GM19025 (cell line): ENCODE data around the gene CSH1.
"Not testable (repeated sequence)": the region's sequence is repeated elsewhere in the genome, so short reads cannot be mapped to it uniquely, and the experiment has no call there.

Experiments used
- ATAC-seq: cut with Tn5 transposase; IDR thresholded peaks from one replicate; pipeline ENCODE4 v1.9.1; 2021; ENCODE audit warnings: mild to moderate bottlenecking, low read depth, moderate library complexity; ENCODE audit not compliant: unreplicated experiment

The CSH1 gene

DNA sequence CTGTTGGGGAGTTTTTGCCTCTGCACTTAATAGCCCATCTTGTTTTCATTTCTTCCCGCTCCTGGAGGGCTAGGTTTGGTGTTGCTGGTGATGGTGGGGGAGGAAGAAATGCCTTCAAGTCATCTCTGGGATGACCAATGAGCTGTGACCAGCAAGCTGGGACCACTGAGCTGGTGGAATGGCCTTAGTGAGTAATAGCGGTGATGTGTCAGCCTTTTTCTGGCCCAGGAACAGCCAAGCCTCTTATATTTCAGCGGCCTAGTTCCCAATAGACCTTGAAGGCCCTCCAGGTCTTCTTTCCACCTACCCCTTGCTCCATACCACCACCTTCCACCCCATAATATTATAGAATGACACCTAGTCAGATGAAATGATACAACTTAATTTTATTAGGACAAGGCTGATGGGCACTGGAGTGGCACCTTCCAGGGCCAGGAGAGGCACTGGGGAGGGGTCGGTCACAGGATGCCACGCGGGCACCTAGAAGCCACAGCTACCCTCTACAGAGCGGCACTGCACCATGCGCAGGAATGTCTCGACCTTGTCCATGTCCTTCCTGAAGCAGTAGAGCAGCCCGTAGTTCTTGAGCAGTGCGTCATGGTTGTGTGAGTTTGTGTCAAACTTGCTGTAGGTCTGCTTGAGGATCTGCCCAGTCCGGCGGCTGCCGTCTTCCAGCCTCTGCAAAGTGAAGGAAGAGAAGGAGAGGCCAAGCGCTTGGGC, 24.6 kb downstream of the CSH1 start:
- not testable (repeated sequence) for ATAC-seq

DNA sequence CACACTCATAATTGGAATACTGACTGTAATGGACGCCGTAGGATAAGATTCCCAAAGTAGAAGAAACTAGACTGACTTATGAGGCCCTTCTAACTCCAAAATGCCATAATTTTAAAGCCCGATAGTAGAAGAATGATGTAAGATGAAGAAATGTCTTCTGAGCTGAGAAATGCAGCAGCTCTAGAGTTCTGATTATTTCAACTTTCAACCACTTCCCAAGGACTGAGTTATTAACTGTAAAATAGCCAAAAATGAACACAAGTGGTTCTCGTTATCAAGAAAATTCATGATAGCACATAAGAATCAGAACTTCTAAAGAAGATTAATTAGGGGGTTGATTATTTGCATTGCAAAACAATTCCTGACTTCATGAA, 26.1 kb downstream of the CSH1 start:
- not testable (repeated sequence) for ATAC-seq

DNA sequence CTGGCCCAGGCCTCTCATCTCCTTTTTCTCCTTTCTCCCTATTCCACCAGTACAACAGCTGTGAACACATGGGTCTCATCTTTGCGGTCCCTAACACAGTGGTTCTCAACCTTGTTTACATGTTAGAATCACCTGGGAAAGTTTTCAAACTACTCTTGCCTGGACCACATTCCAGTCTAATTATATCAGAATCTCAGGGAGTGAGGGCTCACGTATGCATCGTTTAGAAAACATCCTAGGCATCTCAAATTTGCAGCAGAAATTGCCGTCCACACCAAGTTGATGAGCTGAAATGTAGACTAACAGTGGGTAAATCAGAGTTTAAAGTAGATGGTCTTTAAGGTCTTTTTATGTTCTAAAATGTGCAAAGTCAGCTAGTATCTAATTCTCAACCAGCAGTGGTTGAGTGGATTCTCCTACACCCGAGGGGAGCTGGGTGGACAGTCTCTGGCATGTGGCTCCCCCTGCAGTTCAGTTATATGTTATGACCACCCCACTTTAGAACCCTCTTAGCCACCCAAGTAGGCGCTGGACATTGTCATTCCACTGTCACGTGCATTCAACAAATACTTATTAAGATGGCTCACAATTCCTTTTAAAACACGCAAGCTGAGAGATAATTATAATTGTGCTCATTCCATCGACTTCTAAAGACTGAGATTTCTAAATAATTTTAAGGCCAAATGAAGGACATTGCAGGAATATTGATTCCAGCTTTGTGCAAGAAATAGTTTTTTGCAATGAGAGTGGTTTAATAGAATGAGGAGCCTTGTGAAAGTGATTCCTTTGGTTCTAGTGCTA, 26.7 kb downstream of the CSH1 start:
- not testable (repeated sequence) for ATAC-seq

DNA sequence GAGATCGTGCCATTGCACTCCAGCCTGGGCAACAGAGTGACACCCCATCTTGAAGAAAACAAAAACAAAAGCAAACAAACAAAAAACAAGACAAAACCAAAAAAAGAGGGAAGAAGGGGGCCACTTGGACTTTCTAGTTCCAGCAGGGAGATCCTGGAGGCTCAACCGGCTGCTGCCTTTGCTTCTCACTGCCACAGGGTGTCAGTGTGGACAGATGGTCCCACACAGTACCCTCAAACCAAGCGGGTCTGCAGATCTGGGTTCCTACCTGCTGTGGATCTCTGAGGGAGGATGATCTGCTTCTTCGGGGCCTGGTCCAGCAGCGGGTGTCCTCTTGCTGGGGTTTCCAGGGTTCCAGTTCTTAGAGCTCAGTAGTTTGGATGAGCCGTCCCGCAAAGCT, 29.7 kb downstream of the CSH1 start:
- ATAC-seq: not testable (repeated sequence)

DNA sequence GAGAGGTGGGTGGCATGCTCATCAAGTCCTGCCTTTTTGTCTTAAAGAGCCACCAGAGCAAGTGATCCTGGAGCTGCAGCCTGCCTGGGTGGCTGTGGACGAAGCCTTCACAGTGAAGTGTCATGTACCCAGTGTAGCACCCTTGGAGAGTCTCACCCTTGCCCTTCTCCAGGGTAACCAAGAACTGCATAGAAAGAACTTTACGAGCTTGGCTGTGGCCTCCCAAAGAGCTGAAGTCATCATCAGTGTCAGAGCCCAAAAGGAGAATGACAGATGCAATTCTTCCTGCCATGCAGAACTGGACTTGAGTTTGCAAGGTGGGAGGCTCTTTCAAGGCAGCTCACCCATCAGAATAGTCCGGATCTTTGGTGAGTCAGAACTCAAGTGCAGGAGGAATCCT, 37.1 kb downstream of the CSH1 start:
- ATAC-seq: no peak

DNA sequence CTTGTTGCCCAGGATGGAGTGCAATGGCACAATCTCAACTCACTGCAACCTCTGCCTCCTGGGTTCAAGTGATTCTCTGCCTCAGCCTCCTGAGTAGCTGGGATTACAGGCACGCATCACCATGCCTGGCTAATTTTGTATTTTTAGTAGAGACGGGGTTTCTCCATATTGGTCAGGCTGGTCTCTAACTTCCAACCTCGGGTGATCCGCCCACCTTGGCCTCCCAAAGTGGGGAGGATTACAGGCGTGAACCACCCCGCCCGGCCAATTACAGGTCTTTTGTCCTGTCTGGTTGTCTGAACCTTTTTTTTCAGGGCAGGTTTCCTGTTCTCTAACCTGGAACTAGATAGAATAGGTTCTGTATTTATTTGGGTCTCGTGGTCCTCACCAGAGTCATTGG, 39.9 kb downstream of the CSH1 start:
- ATAC-seq: not testable (repeated sequence)

DNA sequence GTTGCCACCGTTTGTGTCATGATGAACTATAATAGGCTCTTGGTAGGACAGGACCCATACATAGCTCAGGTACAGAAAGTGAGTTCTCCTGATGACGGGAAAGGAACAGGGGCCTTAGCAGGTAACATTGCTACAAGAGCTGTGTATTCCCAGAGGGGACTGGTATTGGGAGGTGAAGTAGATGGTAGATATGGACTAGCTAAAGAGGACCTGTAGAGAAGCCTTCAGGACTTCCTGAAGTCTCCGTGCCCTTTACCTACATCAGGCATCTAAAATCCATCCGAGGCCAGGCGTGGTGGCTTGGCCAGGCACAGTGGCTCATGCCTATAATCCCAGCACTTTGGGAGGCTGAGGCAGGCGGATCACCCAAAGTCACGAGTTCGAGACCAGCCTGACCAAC, 41.2 kb downstream of the CSH1 start:
- no peak for ATAC-seq

DNA sequence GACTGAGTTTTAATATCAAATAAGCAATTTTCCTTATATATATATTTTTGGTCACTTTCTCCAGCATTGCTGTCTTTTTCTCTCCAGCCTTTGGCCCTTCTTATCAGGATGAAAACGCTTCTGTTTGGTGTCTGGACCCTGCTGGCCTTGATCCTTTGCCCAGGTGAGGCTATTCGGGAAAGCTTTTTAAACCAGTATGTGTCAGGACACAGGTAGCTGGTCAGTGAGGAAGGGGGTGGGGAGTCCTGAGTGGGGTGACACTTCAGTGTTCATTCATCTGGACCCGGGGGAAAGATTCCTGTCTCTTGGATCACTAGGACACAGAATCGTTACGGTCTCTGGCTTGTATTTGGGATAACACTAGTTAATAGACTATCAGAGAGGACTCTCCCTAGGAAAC, 41.7 kb downstream of the CSH1 start:
- no peak for ATAC-seq

DNA sequence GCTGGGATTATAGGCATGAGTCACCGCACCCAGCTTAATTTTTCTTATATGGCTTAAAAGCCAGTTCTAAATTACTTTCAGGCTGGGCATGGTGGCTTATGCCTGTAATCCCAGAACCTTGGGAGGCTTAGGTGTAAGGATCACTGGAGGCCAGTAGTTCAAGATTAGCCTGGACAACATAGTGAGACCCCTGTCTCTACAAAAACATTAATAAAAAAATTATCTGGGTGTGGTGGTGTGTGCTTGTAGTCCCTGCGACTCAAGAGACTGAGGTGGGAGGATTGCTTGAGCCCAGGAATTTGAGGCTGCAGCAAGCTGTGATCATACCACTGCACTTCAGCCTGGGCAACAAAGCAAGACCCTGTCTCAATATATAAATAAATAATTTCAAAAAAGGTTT, 43.1 kb downstream of the CSH1 start:
- ATAC-seq: no peak

DNA sequence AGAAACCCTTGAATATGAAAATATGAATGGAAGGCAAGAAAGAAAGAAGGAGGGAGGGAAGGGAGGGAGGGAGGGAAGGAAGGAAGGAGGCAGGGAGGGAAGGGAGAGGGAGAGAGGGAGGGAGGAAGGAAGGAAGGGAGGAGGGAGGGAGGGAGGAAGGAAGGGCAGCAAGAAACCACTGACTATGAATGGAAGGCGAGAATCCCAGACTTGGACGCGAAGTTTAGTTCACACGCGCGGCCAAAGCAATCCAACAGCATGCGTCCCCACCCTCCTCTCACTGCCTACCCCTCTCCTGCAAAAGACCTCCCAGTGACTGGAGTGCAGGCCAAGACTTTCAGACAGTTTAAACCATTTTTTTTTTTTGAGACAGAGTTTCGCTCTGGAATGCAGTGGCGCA, 46.0 kb downstream of the CSH1 start:
- no peak for ATAC-seq

DNA sequence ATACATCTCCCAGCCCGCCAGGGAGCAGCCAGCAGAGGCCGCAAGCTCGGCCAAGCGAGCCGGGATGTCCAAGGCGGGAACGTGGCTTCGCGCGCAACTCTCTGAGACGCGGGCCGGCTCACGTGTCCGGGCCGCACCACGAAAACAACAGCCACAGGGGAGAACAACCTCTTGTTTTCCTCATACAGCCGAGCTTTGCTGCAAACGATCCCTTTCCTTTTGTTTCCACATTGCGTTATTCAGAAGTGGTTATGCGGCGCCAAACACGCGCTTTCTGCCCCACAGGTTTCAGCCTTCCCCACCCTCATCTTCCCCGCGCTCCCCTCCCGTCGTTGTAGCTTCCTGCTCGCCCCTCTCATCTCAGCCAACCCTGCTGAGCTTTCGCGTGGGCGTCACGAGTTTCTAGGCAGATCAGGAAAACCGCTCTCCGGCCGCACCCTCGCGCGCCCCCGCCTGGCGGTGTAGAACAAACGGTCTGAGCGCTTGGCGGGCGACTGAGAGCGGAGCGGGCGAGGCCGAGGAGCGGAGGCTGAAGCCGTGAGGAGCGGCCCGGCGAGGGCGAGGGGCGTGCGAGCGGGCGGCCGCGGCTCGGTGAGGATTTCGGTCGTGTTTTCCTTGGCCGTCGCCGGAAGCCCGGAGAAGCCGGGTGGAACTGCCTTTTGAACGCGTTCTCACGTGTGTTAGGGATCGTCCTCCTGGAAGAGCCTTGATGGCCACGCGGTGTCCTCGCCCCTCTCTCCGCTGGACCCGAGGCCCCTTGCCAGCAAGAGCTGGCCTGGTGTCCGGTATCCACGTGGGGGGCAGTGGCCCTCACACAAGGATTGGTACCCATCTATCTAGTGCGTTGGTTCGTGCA, 47.3 kb downstream of the CSH1 start:
- ATAC-seq: peak; percentile 92

DNA sequence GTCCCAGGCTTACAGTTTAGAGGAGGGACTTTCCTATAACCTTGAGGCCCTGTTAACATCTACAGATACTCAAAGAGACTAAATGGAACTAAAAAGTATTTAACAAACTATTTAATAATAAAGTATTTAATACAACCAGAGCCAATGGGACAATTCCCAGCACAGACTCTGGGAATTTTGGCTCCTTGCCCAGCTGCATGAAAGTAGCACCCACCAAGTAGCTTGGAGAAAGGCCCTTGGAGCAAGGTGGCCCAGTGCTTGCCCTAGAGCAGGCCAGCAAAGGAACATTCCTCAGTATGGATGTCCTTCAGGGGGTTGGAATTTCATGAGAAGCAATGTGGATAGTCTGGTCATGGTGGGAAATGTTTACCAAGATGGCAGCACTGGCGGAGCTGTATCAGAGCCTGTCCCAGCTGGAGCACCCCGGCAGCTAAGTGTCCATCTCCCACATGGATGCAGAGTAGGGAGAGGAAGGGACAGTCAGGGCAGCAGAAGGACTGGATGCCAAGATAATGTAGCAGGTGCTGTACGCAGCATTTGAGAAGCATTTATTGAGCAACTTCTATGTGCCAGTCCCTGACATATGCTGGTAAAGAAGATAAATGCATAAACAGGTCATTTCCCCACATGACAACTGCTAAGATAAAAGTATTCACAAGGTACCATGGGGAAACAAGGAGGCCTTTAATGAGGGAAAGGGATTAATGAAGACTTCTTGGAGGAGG, 48.7 kb downstream of the CSH1 start:
- no peak for ATAC-seq

DNA sequence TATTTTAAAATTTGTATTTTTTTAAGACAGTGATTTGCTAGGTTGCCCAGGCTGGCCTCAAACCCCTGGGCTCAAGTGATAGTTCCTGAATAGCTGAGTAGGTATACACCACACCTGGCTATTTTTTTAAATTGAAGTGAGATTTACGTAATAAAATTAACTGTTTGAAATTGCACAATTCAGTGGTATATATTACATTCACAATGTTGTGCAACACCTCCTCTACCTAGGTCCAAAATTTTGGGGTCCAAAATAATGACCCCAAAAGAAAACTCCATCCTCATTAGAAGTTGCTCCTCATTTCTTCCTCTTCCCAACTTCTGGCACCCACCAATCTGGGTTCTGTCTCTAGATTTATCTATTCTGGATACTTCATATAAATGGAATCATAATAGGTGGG, 50.9 kb downstream of the CSH1 start:
- ATAC-seq: no peak
